HG02610 (cell line): ENCODE results near the gene DCST2.
"Not testable (repeated sequence)": the region's sequence is repeated elsewhere in the genome, so short reads cannot be mapped to it uniquely, and the experiment has no call there.

Experiments used
- ATAC-seq: cut with Tn5 transposase; IDR thresholded peaks from one replicate; pipeline ENCODE4 v1.9.1; 2021; ENCODE audit warnings: mild to moderate bottlenecking, moderate library complexity; ENCODE audit not compliant: unreplicated experiment

The DCST2 gene

DNA sequence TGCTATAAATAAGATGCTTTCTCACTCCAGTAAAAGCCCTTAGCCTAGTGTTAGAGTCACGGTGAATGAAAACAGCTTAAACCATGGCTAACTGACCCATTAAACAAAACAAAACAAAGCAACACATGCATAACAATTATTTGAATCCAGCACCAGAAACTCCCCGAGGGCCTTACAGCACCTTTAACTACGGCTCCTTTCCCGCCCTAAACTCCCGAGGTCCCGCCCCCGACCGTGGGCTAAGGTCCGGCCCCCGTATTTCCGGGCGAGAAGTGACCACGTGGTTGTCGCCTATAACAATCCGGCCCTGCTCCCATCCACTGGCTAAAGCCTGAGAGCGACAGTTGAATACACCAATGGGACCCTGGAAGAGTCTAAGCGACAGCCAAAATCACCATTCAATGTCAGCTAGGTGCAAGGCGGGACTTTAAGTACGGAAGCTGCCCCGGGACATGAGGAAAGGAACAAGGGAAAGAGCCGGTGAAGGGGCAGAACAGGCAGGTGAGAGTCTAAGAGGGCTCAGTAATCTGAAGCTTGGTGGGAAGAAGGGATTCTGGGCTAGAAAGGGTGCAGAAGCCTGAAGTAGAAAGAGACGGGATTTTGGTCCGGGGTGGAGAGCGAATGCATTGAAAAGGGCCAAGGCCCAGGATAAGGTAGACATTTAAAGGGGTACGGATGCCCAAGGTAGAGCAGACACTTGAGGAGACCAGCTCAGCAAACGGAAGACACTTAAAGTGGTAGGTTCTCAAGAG is 50.5 kb downstream of the DCST2 start, which contains the start of gene FLAD1:
FLAD1 (plus strand) TSS at position 448 of the 752 bp plus-strand sequence. CDS start 351 bp downstream, outside the sequence.
- peak; percentile 99 for ATAC-seq

DNA sequence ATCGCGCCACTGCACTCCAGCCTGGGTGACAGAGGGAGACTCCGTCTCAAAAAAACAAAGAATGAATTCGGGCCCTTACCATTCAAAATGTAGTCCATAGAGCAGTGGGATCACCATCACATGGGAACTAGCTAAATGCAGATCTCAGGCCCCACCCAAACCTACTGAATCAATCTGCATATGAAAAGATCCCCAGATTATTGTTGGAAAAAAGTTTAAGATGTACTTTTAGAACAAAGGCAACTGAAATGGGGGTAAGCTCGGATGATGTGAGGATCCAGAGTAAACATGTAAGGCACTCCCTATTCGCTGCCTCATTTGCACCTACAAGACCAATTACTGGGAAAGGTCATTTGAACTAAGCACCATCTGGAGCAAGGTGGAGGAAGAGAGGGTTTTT is 51.2 kb downstream of the DCST2 start:
- ATAC-seq = no peak

- no peak for ATAC-seq
Measured at GRCh38 chr1:154978360-154978759, 55.2 kb downstream of the DCST2 start.

- not testable (repeated sequence) for ATAC-seq
Measured at GRCh38 chr1:154977762-154978161, 55.8 kb downstream of the DCST2 start.

DNA sequence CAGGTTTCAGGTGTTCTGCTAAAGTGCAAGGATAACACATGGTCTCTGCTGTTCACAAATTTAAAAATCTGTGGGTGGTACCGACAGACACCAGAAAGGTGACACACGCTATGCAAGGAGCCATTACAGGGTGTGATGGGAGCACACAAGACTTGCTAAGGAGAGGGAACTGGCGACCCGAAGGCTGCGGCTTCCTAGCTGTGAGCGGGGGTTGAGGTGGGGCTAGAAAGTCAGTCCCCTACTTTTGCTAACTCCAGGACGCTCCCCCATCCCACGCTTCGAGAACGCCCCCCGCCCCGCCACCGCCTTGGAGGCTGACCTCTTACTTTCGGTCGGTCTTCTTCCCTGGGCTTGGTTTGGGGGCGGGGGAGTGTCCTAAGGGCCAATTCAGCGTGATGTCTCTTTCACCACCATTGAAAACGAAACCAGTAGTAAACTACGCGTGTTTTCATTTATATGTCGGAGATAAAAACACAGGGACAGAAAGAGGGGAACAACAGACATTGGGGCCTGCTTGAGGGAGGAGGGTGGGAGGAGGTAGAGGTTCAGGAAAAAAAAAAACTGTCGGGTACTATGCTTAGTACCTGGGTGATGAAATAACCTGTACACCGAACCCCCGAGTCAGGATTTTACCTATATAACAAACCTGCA is 58.0 kb downstream of the DCST2 start:
- no peak for ATAC-seq

DNA sequence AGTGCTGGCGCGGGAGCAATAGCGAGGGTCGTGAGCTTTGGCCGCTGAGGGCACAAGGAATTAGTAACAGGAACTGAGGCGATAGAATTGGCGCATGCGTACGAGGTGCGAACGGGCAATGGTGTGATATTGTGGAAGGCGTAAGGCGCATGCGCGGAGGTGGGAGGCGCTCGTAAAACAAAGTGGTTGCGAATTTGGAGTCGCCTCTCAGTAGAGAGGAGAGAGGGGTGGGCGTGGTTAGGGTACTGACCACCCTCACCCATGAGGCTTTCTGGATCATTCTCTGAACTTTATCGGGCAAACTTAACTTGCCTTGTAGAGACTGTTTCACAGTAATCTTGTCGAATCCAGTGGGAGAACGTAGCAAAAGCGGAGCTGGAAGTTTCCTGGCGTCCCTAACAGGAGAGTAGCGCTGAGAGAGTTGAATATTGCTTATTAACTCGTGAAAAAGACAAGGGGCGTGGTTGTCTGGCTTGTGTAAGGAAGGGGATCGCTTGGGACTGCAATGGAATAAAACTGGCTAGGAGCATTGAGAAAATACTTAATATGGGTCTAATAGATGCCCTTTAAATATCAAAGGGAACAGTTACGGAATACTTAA is 58.7 kb downstream of the DCST2 start:
- ATAC-seq = peak; percentile 32

- peak; percentile 71 for ATAC-seq
Measured at GRCh38 chr1:154974102-154974807, 59.3 kb downstream of the DCST2 start, which contains the start of gene CKS1B. Gene CKS1B (plus strand): TSS chr1:154974681. CDS start chr1:154974746, 65 bp downstream.

GRCh38 chr1:154973344-154974101 is 60.1 kb downstream of the DCST2 start:
- peak; percentile 9 for ATAC-seq

DNA sequence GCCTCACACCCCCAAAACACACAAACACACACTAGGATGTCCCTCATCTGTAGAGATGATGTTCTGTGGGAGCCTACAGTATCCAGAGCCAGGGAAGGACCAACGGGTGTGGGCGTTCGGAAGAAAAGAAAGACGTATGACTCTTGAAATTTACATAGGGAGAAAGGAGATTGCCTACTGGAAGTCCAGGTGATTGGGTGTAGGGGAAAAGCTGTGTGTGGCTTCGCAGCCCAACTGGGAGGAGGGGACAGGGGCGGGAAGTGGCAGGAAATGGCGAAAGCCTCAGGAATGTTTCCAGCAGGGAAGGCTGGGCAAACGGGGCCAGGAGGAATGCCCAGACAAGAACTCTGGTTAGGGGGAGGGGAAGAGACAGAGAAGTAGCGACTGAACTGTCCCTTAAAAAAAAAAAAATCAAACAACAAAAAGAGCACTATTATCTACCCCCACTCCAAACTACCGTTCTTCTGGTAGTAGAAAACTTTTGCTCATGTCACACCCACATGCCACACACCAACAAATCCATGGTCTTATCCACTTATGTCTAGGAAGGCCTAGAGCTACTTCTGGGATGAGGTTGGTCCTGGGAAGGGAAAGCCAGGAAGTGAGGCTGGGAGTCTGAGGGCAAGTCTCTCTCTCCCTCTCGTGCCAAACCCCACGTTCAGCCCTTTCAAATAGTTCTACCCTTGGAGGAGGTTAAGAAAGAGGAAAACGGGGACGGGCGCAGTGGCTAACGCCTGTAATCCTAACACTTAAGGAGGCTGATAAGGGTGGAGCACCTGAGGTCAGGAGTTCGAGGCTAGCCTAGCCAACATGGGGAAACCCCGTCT is 60.9 kb downstream of the DCST2 start:
- ATAC-seq = no peak

GRCh38 chr1:154972213-154972516 is 61.4 kb downstream of the DCST2 start:
- no peak for ATAC-seq

DNA sequence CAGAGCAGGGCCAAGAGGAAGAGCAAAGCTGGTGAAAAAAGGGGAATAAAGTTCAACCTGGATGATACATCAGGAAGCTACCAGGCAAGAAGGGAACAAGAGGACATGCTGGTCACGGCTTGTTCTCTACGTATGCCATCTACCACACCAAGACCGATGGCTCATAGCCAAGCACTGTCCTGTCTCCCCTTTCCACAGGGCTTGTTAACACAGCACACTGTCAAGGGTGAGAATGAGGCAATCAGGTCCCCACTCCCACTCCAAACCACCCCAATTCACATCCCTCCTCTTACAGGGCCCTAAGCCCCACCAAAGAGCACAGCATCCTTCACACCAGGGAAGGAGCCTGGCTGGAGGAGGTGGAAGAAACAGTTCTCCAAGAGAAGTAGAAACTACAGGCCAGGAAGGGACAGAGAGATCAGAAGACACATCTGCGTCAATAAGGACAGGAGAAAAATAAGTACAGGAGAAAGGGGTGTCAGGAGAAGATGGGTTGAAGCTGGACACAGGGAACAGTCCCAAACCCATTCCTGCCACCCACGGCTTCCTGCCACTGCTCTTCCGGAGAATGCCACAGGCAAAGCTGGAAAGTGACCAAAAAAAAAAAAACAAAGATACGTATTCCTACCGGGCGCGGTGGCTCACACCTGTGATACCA is 62.1 kb downstream of the DCST2 start:
- no peak for ATAC-seq

- ATAC-seq = peak; percentile 32
Measured at GRCh38 chr1:154970631-154971340, 62.8 kb downstream of the DCST2 start, which contains the start of gene SHC1. Gene SHC1 (minus strand): TSS chr1:154970747. CDS start chr1:154970526, 221 bp downstream.

- no peak for ATAC-seq
Measured at GRCh38 chr1:154969860-154970452, 63.6 kb downstream of the DCST2 start.

GRCh38 chr1:154969246-154969645 is 64.3 kb downstream of the DCST2 start:
- no peak for ATAC-seq

DNA sequence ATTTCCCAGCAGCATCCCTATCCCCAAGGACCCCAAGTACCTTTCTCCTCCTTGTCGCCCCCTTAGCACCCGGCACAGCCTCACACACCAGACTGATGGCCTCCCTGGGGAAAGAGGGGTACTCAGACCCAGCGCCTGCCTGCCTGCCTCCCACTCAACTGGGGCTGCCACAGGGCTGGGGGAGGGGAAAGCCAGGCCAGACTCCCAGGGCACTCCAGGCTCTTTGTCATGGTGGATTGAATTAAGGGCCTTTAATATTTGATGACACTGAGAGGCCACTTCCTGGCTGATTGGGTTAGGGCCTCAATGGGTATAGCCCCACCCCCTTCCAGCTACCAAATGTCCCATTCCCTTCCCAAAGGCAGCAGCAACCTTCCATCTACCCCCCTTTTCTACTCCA is 64.8 kb downstream of the DCST2 start:
- ATAC-seq = no peak
